ENCODE results near the gene C1orf122.

DNA sequence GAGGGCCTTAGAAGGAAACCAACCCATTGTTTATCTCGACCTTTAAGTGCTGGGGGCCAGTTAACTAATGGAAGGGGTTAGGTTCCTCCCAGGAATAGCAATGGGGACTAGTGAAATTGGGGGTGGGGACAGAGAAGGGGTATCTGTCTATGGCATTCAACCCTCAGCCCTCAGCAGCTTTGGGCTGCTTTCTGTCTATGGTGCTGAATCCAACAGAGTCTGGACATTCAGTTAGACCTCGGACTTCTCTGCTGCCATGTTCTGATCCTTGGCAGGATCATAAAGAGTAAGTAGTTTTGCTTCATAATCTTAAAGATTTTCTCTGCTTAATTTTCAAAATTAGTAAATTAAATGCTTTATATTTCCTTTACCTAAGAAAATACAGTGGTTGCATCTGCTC lies 40.1 kb upstream of the C1orf122 start:
- TF ChIP-seq, protein P1, sequence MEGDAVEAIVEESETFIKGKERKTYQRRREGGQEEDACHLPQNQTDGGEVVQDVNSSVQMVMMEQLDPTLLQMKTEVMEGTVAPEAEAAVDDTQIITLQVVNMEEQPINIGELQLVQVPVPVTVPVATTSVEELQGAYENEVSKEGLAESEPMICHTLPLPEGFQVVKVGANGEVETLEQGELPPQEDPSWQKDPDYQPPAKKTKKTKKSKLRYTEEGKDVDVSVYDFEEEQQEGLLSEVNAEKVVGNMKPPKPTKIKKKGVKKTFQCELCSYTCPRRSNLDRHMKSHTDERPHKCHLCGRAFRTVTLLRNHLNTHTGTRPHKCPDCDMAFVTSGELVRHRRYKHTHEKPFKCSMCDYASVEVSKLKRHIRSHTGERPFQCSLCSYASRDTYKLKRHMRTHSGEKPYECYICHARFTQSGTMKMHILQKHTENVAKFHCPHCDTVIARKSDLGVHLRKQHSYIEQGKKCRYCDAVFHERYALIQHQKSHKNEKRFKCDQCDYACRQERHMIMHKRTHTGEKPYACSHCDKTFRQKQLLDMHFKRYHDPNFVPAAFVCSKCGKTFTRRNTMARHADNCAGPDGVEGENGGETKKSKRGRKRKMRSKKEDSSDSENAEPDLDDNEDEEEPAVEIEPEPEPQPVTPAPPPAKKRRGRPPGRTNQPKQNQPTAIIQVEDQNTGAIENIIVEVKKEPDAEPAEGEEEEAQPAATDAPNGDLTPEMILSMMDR (conservative IDR thresholded peaks at IDR 0.05; ENCODE audit: low read depth in 2 of 2): no peak
- TF ChIP-seq EZH2 (IDR thresholded peaks at IDR 0.05; ENCODE audit: low read depth, unreplicated experiment): no peak
- no peak for TF ChIP-seq EZH2phosphoT487 (IDR thresholded peaks at IDR 0.05; ENCODE audit: unreplicated experiment)
- no peak for TF ChIP-seq JUNB (IDR thresholded peaks at IDR 0.05; ENCODE audit: unreplicated experiment)
- TF ChIP-seq, protein P2, sequence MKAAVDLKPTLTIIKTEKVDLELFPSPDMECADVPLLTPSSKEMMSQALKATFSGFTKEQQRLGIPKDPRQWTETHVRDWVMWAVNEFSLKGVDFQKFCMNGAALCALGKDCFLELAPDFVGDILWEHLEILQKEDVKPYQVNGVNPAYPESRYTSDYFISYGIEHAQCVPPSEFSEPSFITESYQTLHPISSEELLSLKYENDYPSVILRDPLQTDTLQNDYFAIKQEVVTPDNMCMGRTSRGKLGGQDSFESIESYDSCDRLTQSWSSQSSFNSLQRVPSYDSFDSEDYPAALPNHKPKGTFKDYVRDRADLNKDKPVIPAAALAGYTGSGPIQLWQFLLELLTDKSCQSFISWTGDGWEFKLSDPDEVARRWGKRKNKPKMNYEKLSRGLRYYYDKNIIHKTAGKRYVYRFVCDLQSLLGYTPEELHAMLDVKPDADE (IDR thresholded peaks at IDR 0.05): no peak
- TF ChIP-seq CREB1 (CRISPR knock-in tag; IDR thresholded peaks at IDR 0.05; ENCODE audit: low read depth): no peak
- no peak for TF ChIP-seq ZNF331 (CRISPR knock-in tag; IDR thresholded peaks at IDR 0.05; ENCODE audit: low read depth)
